ENCODE measurements around the gene MME.

DNA sequence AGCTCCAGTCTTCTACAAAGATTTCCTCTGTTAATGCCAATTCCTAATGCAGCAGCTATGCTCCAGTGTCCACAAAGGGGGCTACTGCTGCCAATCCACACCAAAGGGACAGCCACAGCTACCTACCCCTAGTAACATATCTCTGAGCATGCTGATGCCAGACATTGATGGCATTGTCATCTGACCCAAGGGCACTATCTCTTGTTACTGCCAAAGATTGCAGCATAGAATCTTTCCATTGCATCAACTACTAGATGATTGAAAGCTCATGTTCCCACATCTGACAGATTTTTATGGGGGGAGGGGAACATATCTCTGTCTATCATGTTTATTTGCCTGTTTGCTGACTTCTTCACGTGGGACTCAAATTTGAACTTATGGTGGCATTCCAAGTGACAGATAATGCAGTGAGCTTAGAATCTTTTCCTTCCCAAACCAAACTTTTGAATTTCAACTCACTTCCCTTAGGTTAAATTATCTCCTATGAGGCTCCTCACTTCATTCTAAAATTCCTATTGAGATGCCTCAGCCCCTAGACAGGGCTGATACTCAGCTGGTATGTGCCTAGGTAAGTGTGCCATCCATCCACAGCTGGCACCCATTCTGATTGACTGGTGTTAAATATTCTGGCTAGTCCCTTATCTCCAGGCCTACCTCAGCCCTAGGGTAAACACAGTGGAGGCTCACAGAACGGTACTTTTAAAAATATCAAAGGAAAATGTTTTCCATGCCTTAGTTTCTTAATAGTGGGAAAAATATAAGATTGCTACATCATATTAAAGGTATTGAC, 113.0 kb downstream of the MME start:
- TF ChIP-seq BACH2 (CRISPR knock-in tag; IDR thresholded peaks at IDR 0.05; ENCODE audit: borderline replicate concordance), result no peak
- no peak for TF ChIP-seq GLIS3 (CRISPR knock-in tag; IDR thresholded peaks at IDR 0.05)
- no peak for TF ChIP-seq ARNTL (CRISPR knock-in tag; IDR thresholded peaks at IDR 0.05; ENCODE audit: borderline replicate concordance, low read depth)
- TF ChIP-seq RARB (CRISPR knock-in tag; IDR thresholded peaks at IDR 0.05), result no peak

Measured in SK-N-SH treated with all-trans-retinoic acid at 6 μM for 48 hours (cell line).